Liver (tissue), 3 donors: ENCODE measurements around the gene RNF135.

Source experiments
- CTCF ChIP-seq: fragments of 150-350 bp; IDR thresholded peaks from 2 replicates; pipeline ENCODE4 v1.5.1; 2017; ENCODE audit warnings: improper control_type of control experiment, low read depth, low read length; ENCODE audit not compliant: missing input control
- EGR1 ChIP-seq, 2 donors: IDR thresholded peaks; 2 replicates each; pipeline ENCODE4 v1.6.1; 2016 to 2018; ENCODE audit warnings: antibody characterized with exemption in 2 of 2, low read depth in 2 of 2
- FOXA1 ChIP-seq: IDR thresholded peaks from 2 replicates; pipeline ENCODE4 v1.6.1; 2016; ENCODE audit warnings: antibody characterized with exemption
- GABPA ChIP-seq, 2 donors: IDR thresholded peaks in 1 of 2; conservative IDR thresholded peaks in 1 of 2; 2 replicates each; pipeline ENCODE4 v1.6.1; 2016; ENCODE audit warnings: antibody characterized with exemption in 2 of 2, mild to moderate bottlenecking in 1 of 2, moderate library complexity in 1 of 2
- HNF4G ChIP-seq: IDR thresholded peaks from 2 replicates; pipeline ENCODE4 v1.6.1; 2016; ENCODE audit warnings: antibody characterized with exemption
- JUND ChIP-seq, 2 donors: IDR thresholded peaks; 2 replicates each; pipeline ENCODE4 v1.6.1; 2016; ENCODE audit warnings: antibody characterized with exemption in 2 of 2
- MAX ChIP-seq: IDR thresholded peaks from 2 replicates; pipeline ENCODE4 v1.6.1; 2016; ENCODE audit warnings: antibody characterized with exemption
- NR2F2 ChIP-seq: IDR thresholded peaks from 2 replicates; pipeline ENCODE4 v1.6.1; 2016; ENCODE audit warnings: antibody characterized with exemption
- REST ChIP-seq: IDR thresholded peaks from 2 replicates; pipeline ENCODE4 v1.6.1; 2016; ENCODE audit warnings: antibody characterized with exemption, mild to moderate bottlenecking
- TAF1 ChIP-seq: conservative IDR thresholded peaks from 2 replicates; pipeline ENCODE4 v1.6.1; 2016; ENCODE audit warnings: antibody characterized with exemption, mild to moderate bottlenecking
- YY1 ChIP-seq: IDR thresholded peaks from 2 replicates; pipeline ENCODE4 v1.6.1; 2016; ENCODE audit warnings: antibody characterized with exemption, mild to moderate bottlenecking
- ZBTB33 ChIP-seq: IDR thresholded peaks from 2 replicates; pipeline ENCODE4 v1.6.1; 2016; ENCODE audit warnings: antibody characterized with exemption
- donor health status: healthy.
- donor health status: healthy.

GRCh38 chr17:30929081-30929633 is 41.7 kb upstream of the RNF135 start:
- TF ChIP-seq ZBTB33 (no peak), YY1 (no peak), REST (no peak), CTCF (no peak), MAX (no peak), TAF1 (no peak), JUND (IDR thresholded peaks at IDR 0.05) (no peak), NR2F2 (no peak), GABPA (IDR thresholded peaks at IDR 0.05 in 1 of 2, conservative IDR thresholded peaks at IDR 0.05 in 1 of 2) (no peak), HNF4G (no peak), EGR1 (IDR thresholded peaks at IDR 0.05; ENCODE audit: low read depth in 2 of 2) (no peak), FOXA1 (no peak)
